ENCODE data around the gene MAGI3. TPM values are rescaled to one million over a fixed set of nuclear protein-coding genes. Genes with fewer than 3 reads are reported as not detected.

The MAGI3 gene
- polyA plus RNA-seq, 4 donors: 6.8 to 39.4 (median 12.8) TPM

- FAIRE-seq (no peak), DNase-seq (no peak)
- H3K27ac ChIP-seq (ENCODE audit: low read depth in 1 of 3, low read length in 2 of 3): no peak overlapping the region
- no peaks in the 10 kb centered on the region for H3K27me3 ChIP-seq (ENCODE audit: control insufficient read depth in 3 of 3, insufficient read depth in 3 of 3, low read length in 3 of 3)
- 86 to 94% (median 87%) methylated on average over 4 of the region's 4 CpGs for WGBS, 3 donors
- H3K36me3 ChIP-seq (ENCODE audit: control insufficient read depth in 3 of 3, insufficient read depth in 2 of 3, low read depth in 1 of 3, low read length in 3 of 3): peaks cover 3 to 7% (median 5%) of the 10 kb centered on the region in 3 donors
- no peaks in the 10 kb centered on the region for H3K9me3 ChIP-seq (ENCODE audit: control insufficient read depth in 2 of 2, insufficient read depth in 1 of 2, low read depth in 1 of 2, low read length in 1 of 2)
- no peaks in the 10 kb centered on the region for H3K4me1 ChIP-seq (ENCODE audit: control insufficient read depth in 3 of 3, insufficient read depth in 2 of 3, low read depth in 1 of 3, low read length in 2 of 3)
- H3K4me3 ChIP-seq (ENCODE audit: low read depth in 1 of 3, low read length in 3 of 3): no peak overlapping the region
Measured at GRCh38 chr1:113617438-113618141, 227.3 kb downstream of the MAGI3 start.

- no peak overlapping the region for H3K4me3 ChIP-seq (ENCODE audit: low read depth in 1 of 3, low read length in 3 of 3)
- FAIRE-seq (no peak), DNase-seq (no peak)
- H3K4me1 ChIP-seq (ENCODE audit: control insufficient read depth in 3 of 3, insufficient read depth in 2 of 3, low read depth in 1 of 3, low read length in 2 of 3): no peaks in the 10 kb centered on the region
- no peaks in the 10 kb centered on the region for H3K27me3 ChIP-seq (ENCODE audit: control insufficient read depth in 3 of 3, insufficient read depth in 3 of 3, low read length in 3 of 3)
- peaks cover 0 to 14% of the 10 kb centered on the region in 2 donors for H3K9me3 ChIP-seq (ENCODE audit: control insufficient read depth in 2 of 2, insufficient read depth in 1 of 2, low read depth in 1 of 2, low read length in 1 of 2)
- H3K36me3 ChIP-seq (ENCODE audit: control insufficient read depth in 3 of 3, insufficient read depth in 2 of 3, low read depth in 1 of 3, low read length in 3 of 3): peaks cover 0 to 18% (median 1%) of the 10 kb centered on the region in 3 donors
- H3K27ac ChIP-seq (ENCODE audit: low read depth in 1 of 3, low read length in 2 of 3): no peak overlapping the region
- WGBS, 3 donors: 94 to 100% (median 97%) methylated on average over 1 of the region's 1 CpG
Measured at GRCh38 chr1:113628997-113629396, 238.7 kb downstream of the MAGI3 start.

- Histone ChIP-seq H3K36me3 (ENCODE audit: control insufficient read depth in 3 of 3, insufficient read depth in 2 of 3, low read depth in 1 of 3, low read length in 3 of 3) (peaks cover 0 to 18% (median 1%) of the 10 kb centered on the region in 3 donors), H3K27ac (ENCODE audit: low read depth in 1 of 3, low read length in 2 of 3) (no peak overlapping the region), H3K9me3 (ENCODE audit: control insufficient read depth in 2 of 2, insufficient read depth in 1 of 2, low read depth in 1 of 2, low read length in 1 of 2) (peaks cover 0 to 14% of the 10 kb centered on the region in 2 donors), H3K4me3 (ENCODE audit: low read depth in 1 of 3, low read length in 3 of 3) (no peak overlapping the region), H3K27me3 (ENCODE audit: control insufficient read depth in 3 of 3, insufficient read depth in 3 of 3, low read length in 3 of 3) (no peaks in the 10 kb centered on the region), H3K4me1 (ENCODE audit: control insufficient read depth in 3 of 3, insufficient read depth in 2 of 3, low read depth in 1 of 3, low read length in 2 of 3) (no peaks in the 10 kb centered on the region)
- 86 to 92% (median 87%) methylated on average over 12 of the region's 12 CpGs for WGBS, 3 donors
- no peak for DNase-seq
- no peak for FAIRE-seq
Measured at GRCh38 chr1:113630340-113631327, 240.3 kb downstream of the MAGI3 start.

GRCh38 chr1:113641396-113641795 lies 251.1 kb downstream of the MAGI3 start:
- DNase-seq (no peak), FAIRE-seq (no peak)
- no peak overlapping the region for H3K4me3 ChIP-seq (ENCODE audit: low read depth in 1 of 3, low read length in 3 of 3)

GRCh38 chr1:113647164-113647563 lies 256.8 kb downstream of the MAGI3 start:
- H3K4me3 ChIP-seq (ENCODE audit: low read depth in 1 of 3, low read length in 3 of 3): no peak overlapping the region
- peaks cover 0 to 14% (median 6%) of the 10 kb centered on the region in 3 donors for H3K36me3 ChIP-seq (ENCODE audit: control insufficient read depth in 3 of 3, insufficient read depth in 2 of 3, low read depth in 1 of 3, low read length in 3 of 3)
- no peak overlapping the region for H3K27ac ChIP-seq (ENCODE audit: low read depth in 1 of 3, low read length in 2 of 3)
- FAIRE-seq: no peak
- H3K4me1 ChIP-seq (ENCODE audit: control insufficient read depth in 3 of 3, insufficient read depth in 2 of 3, low read depth in 1 of 3, low read length in 2 of 3): no peaks in the 10 kb centered on the region
- no peak for DNase-seq
- 94 to 100% (median 96%) methylated on average over 1 of the region's 1 CpG for WGBS, 3 donors
- no peaks in the 10 kb centered on the region for H3K9me3 ChIP-seq (ENCODE audit: control insufficient read depth in 2 of 2, insufficient read depth in 1 of 2, low read depth in 1 of 2, low read length in 1 of 2)
- no peaks in the 10 kb centered on the region for H3K27me3 ChIP-seq (ENCODE audit: control insufficient read depth in 3 of 3, insufficient read depth in 3 of 3, low read length in 3 of 3)

More at GRCh38 chr1:113641396-113641795, 251.1 kb downstream of the MAGI3 start:
- H3K27ac ChIP-seq (ENCODE audit: low read depth in 1 of 3, low read length in 2 of 3): no peak overlapping the region
- no peaks in the 10 kb centered on the region for H3K27me3 ChIP-seq (ENCODE audit: control insufficient read depth in 3 of 3, insufficient read depth in 3 of 3, low read length in 3 of 3)
- peaks cover 0 to 5% of the 10 kb centered on the region in 2 donors for H3K9me3 ChIP-seq (ENCODE audit: control insufficient read depth in 2 of 2, insufficient read depth in 1 of 2, low read depth in 1 of 2, low read length in 1 of 2)
- H3K36me3 ChIP-seq (ENCODE audit: control insufficient read depth in 3 of 3, insufficient read depth in 2 of 3, low read depth in 1 of 3, low read length in 3 of 3): peaks cover 0 to 17% (median 2%) of the 10 kb centered on the region in 3 donors
- 92 to 96% (median 95%) methylated on average over 1 of the region's 1 CpG for WGBS, 3 donors
- no peaks in the 10 kb centered on the region for H3K4me1 ChIP-seq (ENCODE audit: control insufficient read depth in 3 of 3, insufficient read depth in 2 of 3, low read depth in 1 of 3, low read length in 2 of 3)

- Histone ChIP-seq H3K27me3 (ENCODE audit: control insufficient read depth in 3 of 3, insufficient read depth in 3 of 3, low read length in 3 of 3) (no peaks in the 10 kb centered on the region), H3K36me3 (ENCODE audit: control insufficient read depth in 3 of 3, insufficient read depth in 2 of 3, low read depth in 1 of 3, low read length in 3 of 3) (peaks cover 0 to 17% (median 6%) of the 10 kb centered on the region in 3 donors), H3K27ac (ENCODE audit: low read depth in 1 of 3, low read length in 2 of 3) (no peak overlapping the region), H3K4me3 (ENCODE audit: low read depth in 1 of 3, low read length in 3 of 3) (no peak overlapping the region), H3K4me1 (ENCODE audit: control insufficient read depth in 3 of 3, insufficient read depth in 2 of 3, low read depth in 1 of 3, low read length in 2 of 3) (no peaks in the 10 kb centered on the region), H3K9me3 (ENCODE audit: control insufficient read depth in 2 of 2, insufficient read depth in 1 of 2, low read depth in 1 of 2, low read length in 1 of 2) (no peaks in the 10 kb centered on the region)
- DNase-seq (no peak), FAIRE-seq (no peak)
Measured at GRCh38 chr1:113648478-113648877, 258.2 kb downstream of the MAGI3 start.

GRCh38 chr1:113652771-113653170 lies 262.5 kb downstream of the MAGI3 start:
- H3K27ac ChIP-seq (ENCODE audit: low read depth in 1 of 3, low read length in 2 of 3): no peak overlapping the region
- H3K4me3 ChIP-seq (ENCODE audit: low read depth in 1 of 3, low read length in 3 of 3): no peak overlapping the region
- FAIRE-seq (no peak), DNase-seq (no peak)
- no peaks in the 10 kb centered on the region for H3K27me3 ChIP-seq (ENCODE audit: control insufficient read depth in 3 of 3, insufficient read depth in 3 of 3, low read length in 3 of 3)
- no peaks in the 10 kb centered on the region for H3K9me3 ChIP-seq (ENCODE audit: control insufficient read depth in 2 of 2, insufficient read depth in 1 of 2, low read depth in 1 of 2, low read length in 1 of 2)
- H3K36me3 ChIP-seq (ENCODE audit: control insufficient read depth in 3 of 3, insufficient read depth in 2 of 3, low read depth in 1 of 3, low read length in 3 of 3): peaks cover 0 to 14% (median 4%) of the 10 kb centered on the region in 3 donors
- no peaks in the 10 kb centered on the region for H3K4me1 ChIP-seq (ENCODE audit: control insufficient read depth in 3 of 3, insufficient read depth in 2 of 3, low read depth in 1 of 3, low read length in 2 of 3)

GRCh38 chr1:113653741-113654140 lies 263.4 kb downstream of the MAGI3 start:
- DNase-seq (no peak), FAIRE-seq (no peak)
- Histone ChIP-seq H3K4me3 (ENCODE audit: low read depth in 1 of 3, low read length in 3 of 3) (no peak overlapping the region), H3K9me3 (ENCODE audit: control insufficient read depth in 2 of 2, insufficient read depth in 1 of 2, low read depth in 1 of 2, low read length in 1 of 2) (no peaks in the 10 kb centered on the region), H3K27me3 (ENCODE audit: control insufficient read depth in 3 of 3, insufficient read depth in 3 of 3, low read length in 3 of 3) (no peaks in the 10 kb centered on the region), H3K36me3 (ENCODE audit: control insufficient read depth in 3 of 3, insufficient read depth in 2 of 3, low read depth in 1 of 3, low read length in 3 of 3) (peaks cover 0 to 10% (median 4%) of the 10 kb centered on the region in 3 donors), H3K4me1 (ENCODE audit: control insufficient read depth in 3 of 3, insufficient read depth in 2 of 3, low read depth in 1 of 3, low read length in 2 of 3) (no peaks in the 10 kb centered on the region), H3K27ac (ENCODE audit: low read depth in 1 of 3, low read length in 2 of 3) (no peak overlapping the region)
- WGBS, 3 donors: 92 to 95% (median 93%) methylated on average over 5 of the region's 5 CpGs
